ENCODE data around the gene OLFML1.

DNA sequence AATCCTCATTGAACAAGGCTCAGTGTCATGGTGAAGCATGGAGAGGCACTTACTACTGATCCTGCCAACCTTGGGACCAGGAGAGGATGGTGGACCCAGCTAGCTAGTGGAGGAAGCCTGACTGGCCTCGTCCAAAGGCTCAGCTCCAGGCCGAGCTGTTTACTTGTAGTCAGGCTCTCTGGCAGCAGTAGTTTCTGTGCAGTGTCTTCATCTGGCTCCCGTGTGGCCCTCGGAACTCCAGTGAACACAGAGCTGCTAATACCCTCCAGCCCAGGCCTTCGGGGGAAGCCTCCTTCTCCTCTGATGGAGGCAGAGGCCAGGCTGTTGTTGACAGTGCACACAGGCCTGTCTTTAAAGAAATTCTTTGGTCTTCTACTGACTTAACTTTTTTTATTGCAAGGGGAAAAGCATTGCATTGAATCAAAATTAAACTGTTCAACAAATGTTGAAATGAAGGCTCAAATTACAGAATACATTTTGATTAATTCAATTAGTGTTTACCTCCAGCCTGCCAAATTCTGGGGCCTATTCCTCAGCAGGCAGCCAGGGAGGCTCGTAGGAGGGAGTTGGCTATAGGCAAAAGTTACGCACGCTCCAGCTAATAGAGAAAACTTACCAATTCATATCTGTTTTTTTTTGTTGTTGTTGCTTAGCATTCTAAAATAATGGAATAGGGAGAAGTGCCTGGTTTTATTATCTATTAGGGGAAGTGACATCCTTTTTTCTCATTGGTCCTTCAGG, 47.3 kb downstream of the OLFML1 start:
- TF ChIP-seq, protein P1, sequence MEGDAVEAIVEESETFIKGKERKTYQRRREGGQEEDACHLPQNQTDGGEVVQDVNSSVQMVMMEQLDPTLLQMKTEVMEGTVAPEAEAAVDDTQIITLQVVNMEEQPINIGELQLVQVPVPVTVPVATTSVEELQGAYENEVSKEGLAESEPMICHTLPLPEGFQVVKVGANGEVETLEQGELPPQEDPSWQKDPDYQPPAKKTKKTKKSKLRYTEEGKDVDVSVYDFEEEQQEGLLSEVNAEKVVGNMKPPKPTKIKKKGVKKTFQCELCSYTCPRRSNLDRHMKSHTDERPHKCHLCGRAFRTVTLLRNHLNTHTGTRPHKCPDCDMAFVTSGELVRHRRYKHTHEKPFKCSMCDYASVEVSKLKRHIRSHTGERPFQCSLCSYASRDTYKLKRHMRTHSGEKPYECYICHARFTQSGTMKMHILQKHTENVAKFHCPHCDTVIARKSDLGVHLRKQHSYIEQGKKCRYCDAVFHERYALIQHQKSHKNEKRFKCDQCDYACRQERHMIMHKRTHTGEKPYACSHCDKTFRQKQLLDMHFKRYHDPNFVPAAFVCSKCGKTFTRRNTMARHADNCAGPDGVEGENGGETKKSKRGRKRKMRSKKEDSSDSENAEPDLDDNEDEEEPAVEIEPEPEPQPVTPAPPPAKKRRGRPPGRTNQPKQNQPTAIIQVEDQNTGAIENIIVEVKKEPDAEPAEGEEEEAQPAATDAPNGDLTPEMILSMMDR (conservative IDR thresholded peaks at IDR 0.05; ENCODE audit: low read length): no peak
- TF ChIP-seq EZH2phosphoT487 (IDR thresholded peaks at IDR 0.05; ENCODE audit: borderline replicate concordance, low read depth, low read length): no peak
